Endodermal cell (in vitro differentiated cells): ENCODE measurements around the gene KDM8. TPM values are rescaled to one million over a fixed set of nuclear protein-coding genes. Genes with fewer than 3 reads are reported as not detected.

Source experiments
- DNase-seq: peaks from one replicate; pipeline ENCODE4 v3.0.0-alpha.2; 2017
- H3K27ac ChIP-seq: 2 replicates; pipeline ENCODE4 v1.5.1; 2013; ENCODE audit warnings: mild to moderate bottlenecking, low read depth, low read length, moderate library complexity
- H3K27me3 ChIP-seq: 2 replicates; pipeline ENCODE4 v1.6.1; 2013; ENCODE audit warnings: mild to moderate bottlenecking, low read length, moderate library complexity; ENCODE audit not compliant: insufficient read depth, control insufficient read depth, poor library complexity, severe bottlenecking
- H3K36me3 ChIP-seq: 2 replicates; pipeline ENCODE4 v1.7.0; 2013; ENCODE audit warnings: mild to moderate bottlenecking, low read length, moderate library complexity; ENCODE audit not compliant: control insufficient read depth, insufficient read depth
- H3K4me1 ChIP-seq: one replicate; pipeline ENCODE4 v1.7.0; 2013; ENCODE audit warnings: low read length; ENCODE audit not compliant: control insufficient read depth, insufficient read depth
- H3K4me3 ChIP-seq: 2 replicates; pipeline ENCODE4 v1.5.1; 2013; ENCODE audit warnings: mild to moderate bottlenecking, low read length, moderate library complexity
- H3K9ac ChIP-seq: 2 replicates; pipeline ENCODE4 v1.6.1; 2013; ENCODE audit warnings: mild to moderate bottlenecking, low read length, moderate library complexity; ENCODE audit not compliant: poor library complexity, severe bottlenecking; ENCODE audit errors: extremely low read depth
- H3K9me3 ChIP-seq: 2 replicates; pipeline ENCODE4 v1.6.1; 2013; ENCODE audit warnings: mild to moderate bottlenecking, low read length, moderate library complexity; ENCODE audit not compliant: control insufficient read depth
- H3K27ac Mint-ChIP-seq: 2 replicates; pipeline ENCODE4 v1.8.0; 2020; ENCODE audit warnings: mixed read lengths
- H3K27me3 Mint-ChIP-seq: 2 replicates; pipeline ENCODE4 v1.8.0; 2021; ENCODE audit warnings: mild to moderate bottlenecking, mixed read lengths; ENCODE audit not compliant: insufficient read depth
- H3K36me3 Mint-ChIP-seq: 2 replicates; pipeline ENCODE4 v1.8.0; 2020; ENCODE audit warnings: low read depth, mixed read lengths
- H3K4me1 Mint-ChIP-seq: 2 replicates; pipeline ENCODE4 v1.8.0; 2020; ENCODE audit warnings: mixed read lengths
- H3K4me3 Mint-ChIP-seq: 2 replicates; pipeline ENCODE4 v1.8.0; 2020; ENCODE audit warnings: mild to moderate bottlenecking, moderate library complexity, mixed read lengths
- H3K9me3 Mint-ChIP-seq: 2 replicates; pipeline ENCODE4 v1.8.0; 2020; ENCODE audit warnings: mild to moderate bottlenecking, mixed read lengths
- CTCF ChIP-seq: fragments of 200-600 bp; sonication (generic); conservative IDR thresholded peaks from 2 replicates; pipeline ENCODE4 v1.5.0; 2021; ENCODE audit warnings: antibody characterized with exemption, mild to moderate bottlenecking
- WGBS, 2 experiments: methylation state at CpG; one replicate each; pipeline versions ENCODE4 v1.1.5 to v1.1.7; 2013; ENCODE audit warnings: missing lambda C conversion rate in 2 of 2, mixed read lengths in 1 of 2; ENCODE audit not compliant: insufficient coverage in 1 of 2, insufficient read length in 1 of 2; 5-methylcytosine and 5-hydroxymethylcytosine counted together
- total RNA-seq, 2 donors: library from RNA; stranded (reverse); fragmentation: NEBNext Ultra II Directional in 1 of 2; extraction: Animal tissue kit (Norgen Biotek cat#: 25700) in 1 of 2; gene quantifications; 2 replicates in 1 of 2; 3 replicates in 1 of 2; pipeline ENCODE4 v1.2.1, GENCODE V29; 2021

Gene KDM8
- total RNA-seq, 2 donors from 2014 or later, result 11.0 to 12.1 TPM

- H3K4me3 ChIP-seq, result no peak overlapping the region
- no peak for TF ChIP-seq CTCF
- H3K36me3 ChIP-seq, result no peaks in the 10 kb centered on the region
- no peak overlapping the region for H3K9ac ChIP-seq
- no peak overlapping the region for H3K4me3 Mint-ChIP-seq
- no peaks in the 10 kb centered on the region for H3K27me3 ChIP-seq
- H3K36me3 Mint-ChIP-seq, result peaks cover 3% of the 10 kb centered on the region
- WGBS, 2 experiments, result 96 to 100% methylated on average over 1 to 3 of the region's 3 CpGs
- H3K27ac ChIP-seq, result no peak overlapping the region
- no peaks in the 10 kb centered on the region for H3K9me3 ChIP-seq
- no peaks in the 10 kb centered on the region for H3K27me3 Mint-ChIP-seq
- no peaks in the 10 kb centered on the region for H3K9me3 Mint-ChIP-seq
- peaks cover 5% of the 10 kb centered on the region for H3K4me1 ChIP-seq
- H3K4me1 Mint-ChIP-seq, result peaks cover 18% of the 10 kb centered on the region
- DNase-seq, result no peak
- H3K27ac Mint-ChIP-seq, result no peak overlapping the region
These were observed 51.0 kb downstream of the KDM8 start for GRCh38 chr16:27254262-27254811.

- H3K9ac ChIP-seq, result no peak overlapping the region
- H3K27me3 Mint-ChIP-seq, result no peaks in the 10 kb centered on the region
- H3K36me3 ChIP-seq, result no peaks in the 10 kb centered on the region
- H3K27me3 ChIP-seq, result no peaks in the 10 kb centered on the region
- H3K4me3 Mint-ChIP-seq, result no peak overlapping the region
- TF ChIP-seq CTCF, result no peak
- H3K4me3 ChIP-seq, result no peak overlapping the region
- H3K36me3 Mint-ChIP-seq, result peaks cover 3% of the 10 kb centered on the region
- no peak for DNase-seq
- H3K27ac ChIP-seq, result no peak overlapping the region
- 99 to 100% methylated on average over 3 of the region's 3 CpGs for WGBS, 2 experiments
- H3K9me3 ChIP-seq, result no peaks in the 10 kb centered on the region
- peaks cover 4% of the 10 kb centered on the region for H3K4me1 Mint-ChIP-seq
- H3K27ac Mint-ChIP-seq, result no peak overlapping the region
- H3K4me1 ChIP-seq, result peaks cover 5% of the 10 kb centered on the region
- H3K9me3 Mint-ChIP-seq, result no peaks in the 10 kb centered on the region
These were observed 53.5 kb downstream of the KDM8 start for GRCh38 chr16:27256861-27257260.

- no peaks in the 10 kb centered on the region for H3K27me3 ChIP-seq
- peaks cover 4% of the 10 kb centered on the region for H3K4me1 Mint-ChIP-seq
- H3K9ac ChIP-seq, result no peak overlapping the region
- no peak overlapping the region for H3K4me3 Mint-ChIP-seq
- no peaks in the 10 kb centered on the region for H3K9me3 ChIP-seq
- H3K27ac Mint-ChIP-seq, result no peak overlapping the region
- peaks cover 3% of the 10 kb centered on the region for H3K36me3 Mint-ChIP-seq
- H3K36me3 ChIP-seq, result no peaks in the 10 kb centered on the region
- peaks cover 5% of the 10 kb centered on the region for H3K4me1 ChIP-seq
- no peak overlapping the region for H3K27ac ChIP-seq
- H3K27me3 Mint-ChIP-seq, result no peaks in the 10 kb centered on the region
- WGBS, 2 experiments, result 91 to 95% methylated on average over 10 to 14 of the region's 14 CpGs
- TF ChIP-seq CTCF, result no peak
- H3K9me3 Mint-ChIP-seq, result no peaks in the 10 kb centered on the region
- no peak overlapping the region for H3K4me3 ChIP-seq
- DNase-seq, result no peak
These were observed 53.9 kb downstream of the KDM8 start for GRCh38 chr16:27257271-27257670.
